Pancreas (tissue), 10 donors: ENCODE measurements around the gene AMDHD2. TPM values are rescaled to one million over a fixed set of nuclear protein-coding genes. Genes with fewer than 3 reads are reported as not detected.
"Not testable (repeated sequence)": the region's sequence is repeated elsewhere in the genome, so short reads cannot be mapped to it uniquely, and the experiment has no call there.

Experiments
- ATAC-seq, 4 donors: fragments of 200-7000 bp; cut with Tn5 transposase; one replicate each; pipeline versions ENCODE4 v1.8.0 to v1.9.1; 2020; ENCODE audit warnings: mild to moderate bottlenecking in 4 of 4, moderate library complexity in 4 of 4
- DNase-seq, 6 donors: peaks; one replicate each; pipeline ENCODE4 v3.0.0-alpha.2; 2020
- FAIRE-seq: peaks from 2 replicates; lab custom pipeline; 2012; peaks lifted over from hg19 to GRCh38; lab: Jason Lieb, UNC
- H3K27ac ChIP-seq, 4 donors: fragments of 200-600 bp; sonication (generic); 1 replicate in 3 of 4; 2 replicates in 1 of 4; pipeline versions ENCODE4 v1.5.0 to v1.8.0; 2020
- H3K27me3 ChIP-seq, 4 donors: fragments of 200-600 bp; one replicate each; pipeline ENCODE4 v1.8.0; 2021
- H3K36me3 ChIP-seq, 3 donors: fragments of 200-600 bp; sonication (generic) in 1 of 3; one replicate each; pipeline versions ENCODE4 v1.5.0 to v1.8.0; 2020 to 2021
- H3K4me1 ChIP-seq, 3 donors: fragments of 200-600 bp; one replicate each; pipeline ENCODE4 v1.8.0; 2021
- H3K4me3 ChIP-seq, 4 donors: fragments of 200-600 bp; sonication (generic) in 2 of 4; one replicate each; pipeline versions ENCODE4 v1.5.0 to v1.8.0; 2020 to 2021
- H3K9me3 ChIP-seq, 4 donors: fragments of 200-600 bp; one replicate each; pipeline ENCODE4 v1.8.0; 2021
- WGBS, 2 donors: extraction: QIAGEN DNeasy Blood & Tissue Kit; methylation state at CpG; one replicate each; pipeline ENCODE4 v1.1.7; 2013; 5-methylcytosine and 5-hydroxymethylcytosine counted together
- intact Hi-C, 3 donors: fragments of 100-400 bp; cut with DNase I; formaldehyde crosslinking; loops; one replicate each; pipeline versions ENCODE4 v1.11.1 to v1.14.2; 2022
- polyA plus RNA-seq, 2 donors: library from polyadenylated mRNA; stranded (reverse); fragments of 200-250 nt; gene quantifications; one replicate each; pipeline ENCODE4 v1.2.3, GENCODE V29; 2013
- total RNA-seq, 6 donors: library from RNA; stranded (reverse); fragmentation: NEBNext Ultra II Directional in 4 of 6; extraction: Animal tissue kit (Norgen Biotek cat#: 25700) in 4 of 6; gene quantifications; one replicate each; pipeline versions ENCODE4 v1.2.1 to v1.2.4, GENCODE V29; 2021 to 2023
- TF ChIP-seq, protein P1 (sequence below), 4 donors: fragments of 200-600 bp; sonication (generic) in 3 of 4; IDR thresholded peaks; one replicate each; pipeline versions ENCODE4 v1.5.0 to v1.8.0; 2021; ENCODE audit warnings: antibody characterized with exemption in 4 of 4
- donor health status: healthy with polysubstance abuse.
- donor health status: DM: no; HTN: no; CAD: no; lungs with moderate emphysema.
- donor health status: DM: no; HTN: no; CAD: no.
- donor health status: control.
- donor health status: control.
- donor health status: Bipolar disorder and iron deficiency.
- donor health status: DM: yes; HTN: yes; CAD: no.
- donor health status: DM: no; HTN: no; CAD: no.
- donor health status: DM: no; HTN: no; CAD: no.
- donor health status: DM: yes; HTN: yes; CAD: no.

AMDHD2 gene
- total and polyA plus RNA-seq, 8 donors, result 8.0 to 36.3 (median 12.7) TPM

- TF ChIP-seq, protein P1, sequence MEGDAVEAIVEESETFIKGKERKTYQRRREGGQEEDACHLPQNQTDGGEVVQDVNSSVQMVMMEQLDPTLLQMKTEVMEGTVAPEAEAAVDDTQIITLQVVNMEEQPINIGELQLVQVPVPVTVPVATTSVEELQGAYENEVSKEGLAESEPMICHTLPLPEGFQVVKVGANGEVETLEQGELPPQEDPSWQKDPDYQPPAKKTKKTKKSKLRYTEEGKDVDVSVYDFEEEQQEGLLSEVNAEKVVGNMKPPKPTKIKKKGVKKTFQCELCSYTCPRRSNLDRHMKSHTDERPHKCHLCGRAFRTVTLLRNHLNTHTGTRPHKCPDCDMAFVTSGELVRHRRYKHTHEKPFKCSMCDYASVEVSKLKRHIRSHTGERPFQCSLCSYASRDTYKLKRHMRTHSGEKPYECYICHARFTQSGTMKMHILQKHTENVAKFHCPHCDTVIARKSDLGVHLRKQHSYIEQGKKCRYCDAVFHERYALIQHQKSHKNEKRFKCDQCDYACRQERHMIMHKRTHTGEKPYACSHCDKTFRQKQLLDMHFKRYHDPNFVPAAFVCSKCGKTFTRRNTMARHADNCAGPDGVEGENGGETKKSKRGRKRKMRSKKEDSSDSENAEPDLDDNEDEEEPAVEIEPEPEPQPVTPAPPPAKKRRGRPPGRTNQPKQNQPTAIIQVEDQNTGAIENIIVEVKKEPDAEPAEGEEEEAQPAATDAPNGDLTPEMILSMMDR (IDR thresholded peaks at IDR 0.05), result no peak
- intact Hi-C loops, result no loop called here
- FAIRE-seq, result peak; percentile 23
- peak; percentile 97 to 99 (median 98) for DNase-seq
- peaks cover 0 to 4% (median under 1%) of the 10 kb centered on the region in 3 donors for H3K4me1 ChIP-seq
- H3K9me3 ChIP-seq, result no peaks in the 10 kb centered on the region
- H3K4me3 ChIP-seq, result peak overlapping the region; percentile 26 to 62 (median 42)
- H3K27me3 ChIP-seq, result no peaks in the 10 kb centered on the region
- ATAC-seq, result peak; percentile 92 to 94 (median 93)
- peak overlapping the region; percentile 82 to 97 (median 92) for H3K27ac ChIP-seq
- peaks cover 0 to 8% (median 0%) of the 10 kb centered on the region in 3 donors for H3K36me3 ChIP-seq
- 0 to 1% methylated on average over 68 to 84 of the region's 84 CpGs for WGBS, 2 donors
These were observed 11.7 kb downstream of the AMDHD2 start for GRCh38 chr16:2531696-2532493.

- intact Hi-C loops, result no loop called here
- Histone ChIP-seq H3K27ac (peak overlapping the region; percentile 82 to 97 (median 92)), H3K4me3 (peak overlapping the region; percentile 23 to 62 (median 42)), H3K9me3 (no peaks in the 10 kb centered on the region), H3K36me3 (peaks cover 0 to 8% (median 0%) of the 10 kb centered on the region in 3 donors), H3K4me1 (peaks cover 3 to 4% (median 3%) of the 10 kb centered on the region in 3 donors), H3K27me3 (no peaks in the 10 kb centered on the region)
- DNase-seq (peak; percentile 82 to 93 (median 84)), FAIRE-seq (no peak), ATAC-seq (peak; percentile 59 to 65 (median 62))
- 2% methylated on average over 37 of the region's 37 CpGs for WGBS, 2 donors
- TF ChIP-seq, protein P1 (IDR thresholded peaks at IDR 0.05), result no peak
These were observed 12.4 kb downstream of the AMDHD2 start for GRCh38 chr16:2532494-2533141.

DNA sequence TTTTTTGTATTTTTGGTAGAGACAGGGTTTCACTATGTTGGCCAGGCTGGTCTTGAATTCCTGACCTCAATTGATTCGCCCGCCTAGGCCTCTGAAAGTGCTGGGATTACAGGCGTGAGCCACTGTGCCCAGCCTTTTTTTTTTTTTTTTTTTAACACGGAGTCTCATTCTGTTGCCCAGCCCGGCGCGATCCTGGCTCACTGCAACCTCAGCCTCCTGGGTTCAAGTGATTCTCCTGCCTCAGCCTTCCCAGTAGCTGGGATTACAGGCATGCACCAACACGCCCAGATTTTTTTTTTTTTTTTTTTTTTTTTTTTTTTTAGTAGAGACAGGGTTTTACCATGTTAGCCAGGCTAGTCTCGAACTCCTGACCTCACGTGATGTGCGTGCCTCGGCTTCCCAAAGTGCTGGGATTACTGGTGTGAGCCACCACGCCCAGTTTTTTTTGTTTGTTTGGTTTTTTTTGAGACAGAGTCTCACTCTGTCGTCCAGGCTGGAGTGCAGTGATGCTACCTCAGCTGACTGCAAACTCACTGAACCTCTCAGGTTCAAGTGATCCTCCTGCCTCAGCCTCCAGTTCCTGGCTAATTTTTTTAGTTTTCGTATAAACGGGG is 13.1 kb downstream of the AMDHD2 start:
- peak overlapping the region in 3 of 4 donors; percentile 23 to 62 (median 51) for H3K4me3 ChIP-seq
- intact Hi-C loops, result not testable (repeated sequence)

GRCh38 chr16:2533912-2534311 is 13.7 kb downstream of the AMDHD2 start:
- DNase-seq (peak in 2 of 6 donors; percentile 17), ATAC-seq (no peak), FAIRE-seq (no peak)
- peaks cover 3 to 4% (median 4%) of the 10 kb centered on the region in 3 donors for H3K4me1 ChIP-seq
- no peaks in the 10 kb centered on the region for H3K27me3 ChIP-seq
- 79 to 88% methylated on average over 11 of the region's 11 CpGs for WGBS, 2 donors
- TF ChIP-seq, protein P1 (IDR thresholded peaks at IDR 0.05), result no peak
- no peaks in the 10 kb centered on the region for H3K9me3 ChIP-seq
- no peak overlapping the region for H3K4me3 ChIP-seq
- no peak overlapping the region for H3K27ac ChIP-seq
- intact Hi-C loops, result no loop called here
- H3K36me3 ChIP-seq, result no peaks in the 10 kb centered on the region

More for the DNA sequence above, 13.1 kb downstream of the AMDHD2 start:
- peak in 4 of 6 donors; percentile 18 to 37 (median 28) for DNase-seq
- not testable (repeated sequence) for FAIRE-seq, H3K27me3 ChIP-seq, ATAC-seq, H3K9me3 ChIP-seq, H3K36me3 ChIP-seq, H3K4me1 ChIP-seq
- 35 to 38% methylated on average over 15 to 16 of the region's 16 CpGs for WGBS, 2 donors
- H3K27ac ChIP-seq, result peak overlapping the region; percentile 82 to 97 (median 92)

- ATAC-seq, intact Hi-C loops, FAIRE-seq, H3K9me3 ChIP-seq, H3K4me1 ChIP-seq, H3K4me3 ChIP-seq, H3K36me3 ChIP-seq, H3K27ac ChIP-seq, DNase-seq, H3K27me3 ChIP-seq: not testable (repeated sequence)
- 88 to 89% methylated on average over 5 of the region's 5 CpGs for WGBS, 2 donors
These were observed 14.2 kb downstream of the AMDHD2 start for GRCh38 chr16:2534335-2534734.
